Smooth muscle cell of the pulmonary artery (primary cell): ENCODE measurements around the gene KISS1R. TPM values are rescaled to one million over a fixed set of nuclear protein-coding genes. Genes with fewer than 3 reads are reported as not detected.

Source experiments
- total RNA-seq: library from RNA; depleted of rRNA; stranded (reverse); fragments of >200 nt; gene quantifications from 2 replicates; pipeline ENCODE4 v1.2.3, GENCODE V29; 2014

The KISS1R gene
- not detected in 2 replicates for total RNA-seq

DNA sequence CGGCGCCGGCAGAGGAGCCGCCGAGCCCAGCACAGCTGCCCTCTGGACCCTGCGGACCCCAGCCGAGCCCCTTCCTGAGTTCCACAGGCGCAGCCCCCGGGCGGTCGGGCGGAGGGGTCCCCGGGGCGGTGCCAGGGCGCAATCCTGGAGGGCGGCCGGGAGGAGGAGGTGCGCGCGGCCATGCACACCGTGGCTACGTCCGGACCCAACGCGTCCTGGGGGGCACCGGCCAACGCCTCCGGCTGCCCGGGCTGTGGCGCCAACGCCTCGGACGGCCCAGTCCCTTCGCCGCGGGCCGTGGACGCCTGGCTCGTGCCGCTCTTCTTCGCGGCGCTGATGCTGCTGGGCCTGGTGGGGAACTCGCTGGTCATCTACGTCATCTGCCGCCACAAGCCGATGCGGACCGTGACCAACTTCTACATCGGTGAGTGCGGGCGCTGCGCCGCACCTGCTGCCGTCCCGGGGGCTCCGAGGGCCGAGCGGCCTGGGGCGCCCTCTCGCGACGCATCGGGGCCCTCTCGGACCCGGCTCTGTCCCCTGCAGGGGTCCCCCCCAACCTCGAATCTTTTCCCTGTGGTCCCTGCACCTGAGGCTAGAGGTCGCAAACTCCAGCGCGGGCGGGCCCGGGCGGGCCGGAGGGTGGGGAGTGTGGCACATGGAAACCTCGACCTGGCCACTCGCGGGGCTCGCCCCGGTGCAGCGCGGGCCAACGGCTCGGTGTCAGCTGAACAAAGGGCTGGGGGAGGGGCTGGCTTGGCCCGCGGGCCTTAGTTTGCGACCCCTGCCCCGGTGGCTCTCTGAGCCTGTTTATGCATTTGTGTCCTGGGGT is at the start of gene KISS1R:
Gene KISS1R (plus strand): TSS at position 11 of the 829 bp plus-strand sequence. CDS start 170 bp downstream, at position 181.

DNA sequence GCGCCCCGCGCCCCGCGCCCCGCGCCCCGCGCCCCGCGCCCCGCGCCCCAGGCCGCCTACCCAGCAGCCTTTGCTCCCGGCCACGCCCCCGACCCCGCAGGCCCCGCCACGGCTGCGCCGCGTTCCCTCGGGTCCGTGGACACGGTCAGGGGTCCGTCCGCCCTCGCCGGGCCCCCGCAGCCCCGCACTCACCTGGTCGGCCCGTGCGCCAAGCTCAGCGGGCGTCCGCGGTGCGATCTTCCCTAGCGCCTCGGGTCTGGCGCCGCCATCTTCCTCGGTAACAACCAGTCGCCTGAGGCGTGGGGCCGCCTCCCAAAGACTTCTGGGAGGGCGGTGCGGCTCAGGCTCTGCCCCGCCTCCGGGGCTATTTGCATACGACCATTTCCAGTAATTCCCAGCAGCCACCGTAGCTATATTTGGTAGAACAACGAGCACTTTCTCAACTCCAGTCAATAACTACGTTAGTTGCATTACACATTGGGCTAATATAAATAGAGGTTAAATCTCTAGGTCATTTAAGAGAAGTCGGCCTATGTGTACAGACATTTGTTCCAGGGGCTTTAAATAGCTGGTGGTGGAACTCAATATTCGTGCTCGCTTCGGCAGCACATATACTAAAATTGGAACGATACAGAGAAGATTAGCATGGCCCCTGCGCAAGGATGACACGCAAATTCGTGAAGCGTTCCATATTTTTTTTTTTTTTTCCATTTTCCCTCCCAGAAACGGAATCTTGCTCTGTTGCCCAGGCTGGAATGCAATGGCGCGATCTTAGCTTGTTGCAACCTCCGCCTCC is 24.0 kb upstream of the KISS1R start, which contains the start of the genes MED16 and RNU6-9:
Gene MED16 (minus strand): TSS at position 294 of the 796 bp plus-strand sequence. CDS start 2,056 bp downstream, outside the sequence.
Gene RNU6-9 (plus strand): TSS at position 591 of the 796 bp plus-strand sequence.

DNA sequence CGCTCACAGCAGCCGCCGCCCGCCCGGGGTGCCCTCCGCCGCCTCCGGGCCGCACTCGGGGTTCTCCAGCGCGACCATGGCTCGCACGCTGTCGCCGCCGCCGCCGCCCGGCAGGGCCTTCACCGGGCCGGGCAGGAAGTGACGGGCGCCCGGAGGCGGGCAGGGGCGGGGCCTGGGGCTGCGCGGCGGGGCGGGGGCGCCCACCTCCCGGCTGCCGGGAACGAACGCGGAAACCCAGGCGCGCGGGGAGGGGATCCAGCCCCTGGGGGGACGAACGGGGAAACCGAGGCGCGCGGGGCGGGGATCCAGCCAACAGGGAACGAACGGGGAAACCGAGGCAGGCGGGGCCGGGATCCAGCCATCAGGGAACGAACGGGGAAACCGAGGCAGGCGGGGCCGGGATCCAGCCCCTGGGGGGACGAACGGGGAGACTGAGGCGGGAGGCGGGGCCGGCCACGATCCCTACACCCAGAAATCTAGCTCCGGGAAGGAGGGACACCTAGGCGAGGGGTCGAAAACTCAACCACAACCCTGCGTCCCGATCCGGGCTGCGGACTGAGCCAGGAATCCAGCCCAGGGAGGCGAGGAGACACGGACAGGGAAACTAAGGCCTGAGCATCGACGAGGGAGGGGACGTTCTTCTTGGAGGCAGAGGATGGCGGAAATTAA is 3.9 kb upstream of the KISS1R start, which contains the start of gene R3HDM4:
Gene R3HDM4 (minus strand): TSS at position 140 of the 669 bp plus-strand sequence. CDS start 62 bp downstream, at position 78.

DNA sequence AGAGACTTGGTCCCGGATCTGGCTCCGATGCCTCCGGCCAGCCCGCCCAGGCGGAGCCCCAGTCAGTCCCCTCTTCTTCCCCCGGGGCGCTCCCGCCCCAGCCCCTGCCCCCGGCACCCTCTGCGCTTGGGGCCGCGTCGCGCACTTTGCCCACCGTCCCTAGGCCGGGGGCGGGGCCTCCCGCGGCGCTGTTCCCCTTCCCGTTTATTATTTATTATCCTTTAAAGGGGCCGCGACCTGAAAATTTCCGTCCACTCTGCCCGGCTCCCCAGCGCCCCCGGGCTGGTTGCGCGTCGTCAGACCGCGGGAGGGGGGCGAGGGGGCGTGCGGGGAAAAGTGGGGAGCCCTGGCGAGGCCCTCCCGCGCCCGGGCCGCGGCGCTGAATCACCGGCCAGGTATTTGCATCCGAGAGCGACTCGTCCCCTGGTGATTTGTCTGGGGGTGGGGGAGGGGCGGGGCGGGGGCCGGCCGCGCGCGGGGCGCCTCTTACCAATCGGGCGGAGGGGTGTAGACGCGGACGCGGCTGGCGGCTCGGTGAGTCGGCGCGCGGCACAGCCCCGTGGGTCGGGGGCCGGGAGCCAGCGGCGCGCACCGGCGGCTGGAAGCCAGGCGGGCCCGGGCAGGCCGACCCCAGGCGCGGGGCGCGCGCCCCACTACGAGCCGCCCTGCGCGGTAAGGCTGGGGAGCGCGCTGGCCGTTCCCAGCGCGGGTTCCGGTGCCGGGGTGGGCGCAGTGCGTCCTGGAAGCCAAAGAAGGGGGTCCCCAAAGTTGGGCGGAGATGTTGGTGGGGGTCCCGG is 8.6 kb downstream of the KISS1R start, which contains the start of gene ARID3A:
Gene ARID3A (plus strand): TSS at position 510 of the 797 bp plus-strand sequence. CDS start 3,494 bp downstream, outside the sequence.

Other genes with a start within 250 kb of the KISS1R start
- 55.3 and 185 TPM in 2 replicates for gene FSTL3, start 240.9 kb upstream of the KISS1R start, total RNA-seq
- gene PRSS57, start 221.9 kb upstream of the KISS1R start, total RNA-seq, result not detected in 2 replicates
- gene PALM, start 208.4 kb upstream of the KISS1R start, total RNA-seq, result 5.2 and 18.2 TPM in 2 replicates
- gene MISP, start 166.2 kb upstream of the KISS1R start, total RNA-seq, result 0.10 and 0.13 TPM in 2 replicates
- gene PTBP1, start 119.9 kb upstream of the KISS1R start, total RNA-seq, result 135 and 172 TPM in 2 replicates
- 0.30 TPM in 1 of 2 replicates, not detected in the other for gene PLPPR3, start 95.4 kb upstream of the KISS1R start, total RNA-seq
- gene AZU1, start 89.5 kb upstream of the KISS1R start, total RNA-seq, result 0.07 TPM in 1 of 2 replicates, not detected in the other
- gene PRTN3, start 76.3 kb upstream of the KISS1R start, total RNA-seq, result 0.07 TPM in 1 of 2 replicates, not detected in the other
- gene ELANE, start 65.0 kb upstream of the KISS1R start, total RNA-seq, result 0.13 TPM in 1 of 2 replicates, not detected in the other
- 1.1 and 9.3 TPM in 2 replicates for gene CFD, start 57.7 kb upstream of the KISS1R start, total RNA-seq
- 41.2 and 43.0 TPM in 2 replicates for gene MED16, start 24.1 kb upstream of the KISS1R start, total RNA-seq
- gene RNU6-9, start 23.8 kb upstream of the KISS1R start, total RNA-seq, result not detected in 2 replicates
- 20.3 and 28.8 TPM in 2 replicates for gene R3HDM4, start 4.1 kb upstream of the KISS1R start, total RNA-seq
- gene ARID3A, start 8.7 kb downstream of the KISS1R start, total RNA-seq, result 15.4 and 16.1 TPM in 2 replicates
- 26.5 and 34.7 TPM in 2 replicates for gene WDR18, start 67.0 kb downstream of the KISS1R start, total RNA-seq
- gene GRIN3B, start 83.1 kb downstream of the KISS1R start, total RNA-seq, result 0.20 and 1.7 TPM in 2 replicates
- gene TMEM259, start 103.8 kb downstream of the KISS1R start, total RNA-seq, result 91.7 and 118 TPM in 2 replicates
- not detected in 2 replicates for gene RNU6-2, start 104.2 kb downstream of the KISS1R start, total RNA-seq
- 200 and 242 TPM in 2 replicates for gene CNN2, start 109.3 kb downstream of the KISS1R start, total RNA-seq
- 6.5 and 7.7 TPM in 2 replicates for gene ABCA7, start 122.8 kb downstream of the KISS1R start, total RNA-seq
- gene ARHGAP45, start 149.8 kb downstream of the KISS1R start, total RNA-seq, result 0.65 and 2.1 TPM in 2 replicates
- gene POLR2E, start 178.0 kb downstream of the KISS1R start, total RNA-seq, result 103 and 125 TPM in 2 replicates
- gene GPX4, start 186.7 kb downstream of the KISS1R start, total RNA-seq, result 171 and 174 TPM in 2 replicates